Measurements from ENCODE around the gene APLP2.

GRCh38 chr11:130076778-130077481, 7.2 kb downstream of the APLP2 start:
- TF ChIP-seq CTCF (IDR thresholded peaks at IDR 0.05; ENCODE audit: poor library complexity) (no peak), EZH2 (IDR thresholded peaks at IDR 0.05; ENCODE audit: borderline replicate concordance) (no peak), EZH2phosphoT487 (IDR thresholded peaks at IDR 0.05; ENCODE audit: low read depth, severe bottlenecking, unreplicated experiment) (no peak)

Data from hepatocyte (in vitro differentiated cells).